GM20431 (cell line): ENCODE results near the gene KRT85.

Experiments
- in situ Hi-C: fragments of 300-500 bp; cut with MseI, MboI; formaldehyde crosslinking; loops from one replicate; pipeline ENCODE4 v1.15.0; 2020; ENCODE audit warnings: low sequenced_read_pairs; ENCODE audit not compliant: unreplicated experiment

The KRT85 gene

GRCh38 chr12:52396656-52397055 is 29.4 kb upstream of the KRT85 start:
- in situ Hi-C loops: loop anchor here (25.0 kb wide), 1 partner anchor 491 kb away; no protein-coding TSS in a partner anchor

DNA sequence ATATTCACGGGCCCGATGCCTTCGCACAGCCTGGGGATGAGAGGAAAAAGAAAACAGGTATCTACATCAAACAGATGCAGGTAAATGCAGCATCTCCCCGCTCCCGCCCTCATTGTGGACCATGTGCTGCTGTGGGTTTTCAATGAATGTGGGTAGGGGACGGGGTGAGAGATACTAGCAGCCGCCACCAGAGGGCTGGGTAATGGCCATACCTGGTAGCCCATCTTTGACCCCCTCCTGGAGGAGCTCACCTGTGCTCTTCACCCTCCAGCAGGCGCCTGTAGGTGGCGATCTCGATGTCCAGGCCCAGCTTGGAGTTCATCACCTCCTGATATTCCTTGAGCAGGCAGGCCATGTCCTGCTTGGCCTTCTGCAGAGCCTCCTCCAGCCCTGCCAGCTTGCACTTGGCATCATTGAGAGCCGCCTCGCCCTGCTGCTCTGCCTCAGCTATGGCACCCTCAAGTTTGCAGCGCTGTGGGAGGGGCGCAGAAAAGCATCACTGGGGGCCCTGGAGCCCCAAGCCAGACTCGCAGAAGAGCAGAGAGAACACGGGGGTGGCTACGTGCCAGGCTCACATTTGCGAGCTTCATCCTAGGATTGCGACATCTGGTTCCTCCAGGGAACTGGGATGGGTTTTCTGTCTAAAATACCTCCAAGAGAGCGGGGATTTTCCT is 28.6 kb upstream of the KRT85 start:
- in situ Hi-C loops: loop anchor here (25.0 kb wide), 1 partner anchor 491 kb away; no protein-coding TSS in a partner anchor

DNA sequence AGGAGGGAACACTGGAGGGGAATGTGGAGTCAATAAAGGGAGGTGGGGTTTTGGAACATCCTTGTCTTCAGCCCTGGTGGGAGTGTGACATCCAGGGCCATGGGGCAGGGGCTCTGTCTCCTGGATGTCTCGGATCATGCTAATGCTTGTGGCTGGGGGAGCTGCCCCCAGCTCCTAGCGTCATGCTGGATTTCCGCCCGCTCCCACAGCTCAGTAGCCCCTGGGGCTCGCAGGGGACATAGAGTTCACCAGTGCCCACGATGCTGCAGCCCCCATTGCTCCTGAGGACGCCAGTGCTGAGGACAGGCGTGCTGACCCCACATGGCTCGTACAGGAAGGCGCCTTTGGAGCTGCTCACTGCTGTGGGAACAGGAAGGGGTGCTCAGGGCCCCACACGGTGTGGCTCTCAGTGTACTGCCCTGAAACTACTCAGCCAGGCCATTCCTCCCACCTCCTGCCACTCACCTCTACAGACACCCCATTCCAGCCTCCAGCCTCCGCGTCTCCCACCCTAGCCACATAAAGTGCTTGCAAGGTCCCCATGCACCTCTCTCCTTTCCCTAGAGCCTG is 27.6 kb upstream of the KRT85 start:
- in situ Hi-C loops: loop anchor here (25.0 kb wide), 1 partner anchor 492 kb away; no protein-coding TSS in a partner anchor

- in situ Hi-C loops: loop anchor here (25.0 kb wide), 1 partner anchor 495 kb away; no protein-coding TSS in a partner anchor
Measured at GRCh38 chr12:52392465-52393007, 25.3 kb upstream of the KRT85 start.

DNA sequence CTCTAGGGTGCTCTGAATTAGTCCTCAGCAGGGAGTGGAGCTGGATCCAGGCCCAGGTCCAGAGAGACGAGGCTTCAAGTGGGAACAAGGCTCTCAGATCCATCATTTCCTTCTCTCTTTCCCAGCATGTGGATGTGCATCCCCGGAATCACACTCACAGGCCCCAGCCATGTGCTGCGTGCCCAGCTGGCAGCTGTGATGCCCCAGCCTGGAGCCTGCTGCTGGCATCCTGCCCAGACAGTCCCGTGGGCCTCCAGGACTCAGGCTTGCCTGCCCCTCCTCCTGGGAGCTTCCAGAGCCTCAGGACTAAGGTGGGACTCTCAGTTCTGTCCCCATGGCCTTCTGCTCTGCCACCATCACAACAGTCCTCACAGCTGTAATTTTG is 24.3 kb upstream of the KRT85 start:
- in situ Hi-C loops: loop anchor here (25.0 kb wide), 1 partner anchor 496 kb away; no protein-coding TSS in a partner anchor

- in situ Hi-C loops: loop anchor here (25.0 kb wide), 1 partner anchor 496 kb away; no protein-coding TSS in a partner anchor
Measured at GRCh38 chr12:52390739-52391617, 23.7 kb upstream of the KRT85 start.

- in situ Hi-C loops: loop anchor here (25.0 kb wide), 1 partner anchor 498 kb away; no protein-coding TSS in a partner anchor
Measured at GRCh38 chr12:52389313-52390207, 22.3 kb upstream of the KRT85 start.

DNA sequence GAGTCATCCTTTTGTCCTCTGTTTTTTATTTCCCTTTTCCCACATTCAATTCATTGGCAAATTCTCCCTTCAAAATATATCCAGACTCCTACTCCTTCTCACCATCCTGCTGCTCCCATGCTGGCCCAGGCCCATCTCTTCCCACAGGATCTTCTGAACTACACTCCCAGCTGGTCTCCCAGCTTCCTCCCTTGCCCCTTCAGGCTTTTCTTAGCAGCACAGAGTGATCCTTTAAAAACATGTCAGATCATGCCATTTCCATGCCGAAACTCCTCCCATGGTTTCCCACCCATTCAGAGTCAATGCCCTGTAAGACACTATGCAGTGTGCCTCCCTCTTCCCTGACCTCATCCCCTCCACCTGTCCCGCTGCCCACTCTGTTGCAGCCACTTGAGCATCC is 20.6 kb upstream of the KRT85 start:
- in situ Hi-C loops: loop anchor here (25.0 kb wide), 1 partner anchor 499 kb away; no protein-coding TSS in a partner anchor

DNA sequence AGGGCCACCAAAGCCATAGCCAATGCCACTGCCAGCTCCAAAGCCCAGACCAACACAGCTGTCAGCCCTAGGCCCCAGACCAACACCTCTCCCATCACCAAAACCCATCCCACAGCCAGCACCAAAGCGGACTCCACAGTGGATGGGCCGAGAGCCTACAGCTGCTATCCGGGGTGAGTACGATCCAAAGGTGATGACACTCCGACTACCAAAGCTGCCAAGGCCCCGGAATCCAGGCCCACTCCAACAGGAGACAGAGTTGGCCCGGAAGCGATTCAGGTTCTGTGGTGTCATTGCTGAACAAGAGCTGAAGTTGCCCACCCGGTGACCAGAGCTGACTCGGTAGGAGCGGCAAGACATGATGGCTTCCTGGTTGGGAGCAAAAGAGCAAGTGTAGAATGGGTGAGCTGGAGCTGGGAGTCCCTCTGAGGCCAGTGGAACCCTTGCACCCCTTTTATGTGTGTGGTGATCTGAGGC is 18.0 kb upstream of the KRT85 start, which contains the start of gene KRT84:
Gene KRT84, minus strand, starts transcription at position 427 of the 477 bp plus-strand sequence. Its CDS starts 67 bp downstream, at position 360.
- in situ Hi-C loops: loop anchor here (25.0 kb wide), 1 partner anchor 502 kb away; no protein-coding TSS in a partner anchor

DNA sequence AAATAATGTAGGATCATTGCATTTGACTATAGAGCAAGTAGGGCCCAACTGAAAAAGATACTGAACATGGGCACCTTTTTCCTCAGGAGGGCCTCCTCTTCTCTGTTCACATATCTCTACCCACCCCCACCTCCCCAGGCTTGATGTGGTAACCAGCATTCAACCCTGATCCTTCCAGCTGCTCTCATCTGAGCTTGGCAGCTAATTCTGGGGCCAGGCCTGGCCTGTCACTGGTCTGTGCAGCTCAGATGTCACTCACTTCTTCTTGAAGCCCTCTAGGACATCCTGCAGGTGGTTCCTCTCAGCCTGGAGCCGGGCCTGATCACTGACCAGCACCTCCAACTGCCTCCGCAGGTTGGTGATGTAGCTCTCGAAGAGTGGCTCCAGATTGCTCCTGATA is 16.1 kb upstream of the KRT85 start:
- in situ Hi-C loops: loop anchor here (25.0 kb wide), 1 partner anchor 504 kb away; no protein-coding TSS in a partner anchor

DNA sequence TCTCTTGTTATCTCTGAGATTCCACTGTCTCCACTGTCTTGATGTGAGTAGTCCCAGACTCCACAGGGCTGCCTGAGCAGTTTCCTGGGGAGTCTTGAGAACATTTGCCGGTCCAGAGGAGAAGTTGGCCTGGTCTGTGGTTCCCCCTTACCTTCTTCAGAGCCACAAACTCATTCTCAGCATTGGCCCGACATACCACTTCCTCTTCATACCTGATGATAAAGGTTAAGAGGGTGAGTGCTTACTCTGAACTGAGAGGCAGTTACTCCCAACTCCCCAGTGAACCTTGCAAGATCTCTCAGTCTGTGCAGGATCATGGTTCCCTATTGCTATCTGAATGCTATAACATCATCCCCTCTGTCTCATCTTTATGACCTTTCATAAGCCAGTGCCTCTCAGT is 15.6 kb upstream of the KRT85 start:
- in situ Hi-C loops: loop anchor here (25.0 kb wide), 1 partner anchor 504 kb away; no protein-coding TSS in a partner anchor

GRCh38 chr12:52381206-52381605 is 13.9 kb upstream of the KRT85 start:
- in situ Hi-C loops: loop anchor here (25.0 kb wide), 1 partner anchor 506 kb away; no protein-coding TSS in a partner anchor

DNA sequence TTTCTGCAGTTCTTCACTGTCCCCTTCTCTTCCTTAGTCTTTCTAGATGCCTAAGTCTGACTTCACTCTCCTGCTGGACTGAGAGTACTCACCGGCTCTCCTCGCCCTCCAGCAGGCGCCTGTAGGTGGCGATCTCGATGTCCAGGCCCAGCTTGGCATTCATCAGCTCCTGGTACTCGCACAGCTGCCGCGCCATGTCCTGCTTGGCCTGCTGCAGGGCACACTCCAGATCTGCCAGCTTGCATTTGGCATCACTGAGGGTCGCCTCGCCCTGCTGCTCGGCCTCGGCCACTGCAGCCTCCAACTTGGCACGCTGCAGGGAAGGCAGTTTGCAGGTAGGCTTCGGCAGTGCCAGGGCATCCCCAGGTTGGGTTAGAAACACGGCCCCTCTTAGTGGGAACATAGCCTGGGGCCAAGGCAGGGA is 13.0 kb upstream of the KRT85 start:
- in situ Hi-C loops: loop anchor here (25.0 kb wide), 1 partner anchor 507 kb away; no protein-coding TSS in a partner anchor

- in situ Hi-C loops: loop anchor here (25.0 kb wide), 1 partner anchor 508 kb away; no protein-coding TSS in a partner anchor
Measured at GRCh38 chr12:52379536-52379935, 12.3 kb upstream of the KRT85 start.

DNA sequence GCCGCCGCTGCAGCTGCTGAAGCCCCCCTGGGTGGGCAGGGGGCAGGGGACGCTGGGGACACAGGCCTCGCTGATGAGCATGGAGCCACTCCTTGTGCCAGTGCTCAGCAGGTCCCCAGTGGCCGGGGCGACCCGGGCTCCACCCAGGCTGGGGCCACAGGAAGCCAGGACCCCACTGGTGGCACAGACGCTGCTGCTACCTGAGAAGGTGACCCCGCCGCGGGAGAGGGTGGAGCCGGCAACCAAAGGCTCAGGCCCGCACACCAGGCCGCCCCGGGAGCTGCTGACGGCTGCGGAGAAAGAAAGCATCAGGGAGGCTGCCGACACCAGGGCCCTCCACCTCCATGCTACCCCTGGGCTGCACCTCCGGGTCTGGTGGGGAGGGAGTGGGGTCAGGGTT is 10.8 kb upstream of the KRT85 start:
- in situ Hi-C loops: loop anchor here (25.0 kb wide), 1 partner anchor 509 kb away; no protein-coding TSS in a partner anchor

DNA sequence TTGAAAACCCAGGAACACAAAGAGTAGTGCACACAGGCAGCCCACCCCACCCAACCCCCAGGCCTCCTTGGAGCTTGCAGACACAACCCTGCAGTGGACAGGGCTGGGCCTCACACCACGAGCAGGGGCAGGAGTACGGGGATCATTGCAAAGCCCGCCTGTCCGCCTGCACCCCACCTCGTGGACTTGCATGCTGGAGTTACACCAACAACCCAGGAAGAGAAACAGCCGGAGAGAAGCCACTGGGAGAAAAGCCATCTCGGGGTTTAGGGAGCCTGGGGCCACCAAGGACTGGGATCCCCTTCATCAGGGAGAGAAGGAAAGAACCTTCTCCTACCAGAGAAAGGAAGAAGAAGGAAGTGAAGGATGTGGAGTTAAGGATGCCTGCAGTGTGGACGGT is 10.0 kb upstream of the KRT85 start:
- in situ Hi-C loops: loop anchor here (25.0 kb wide), 1 partner anchor 510 kb away; no protein-coding TSS in a partner anchor

DNA sequence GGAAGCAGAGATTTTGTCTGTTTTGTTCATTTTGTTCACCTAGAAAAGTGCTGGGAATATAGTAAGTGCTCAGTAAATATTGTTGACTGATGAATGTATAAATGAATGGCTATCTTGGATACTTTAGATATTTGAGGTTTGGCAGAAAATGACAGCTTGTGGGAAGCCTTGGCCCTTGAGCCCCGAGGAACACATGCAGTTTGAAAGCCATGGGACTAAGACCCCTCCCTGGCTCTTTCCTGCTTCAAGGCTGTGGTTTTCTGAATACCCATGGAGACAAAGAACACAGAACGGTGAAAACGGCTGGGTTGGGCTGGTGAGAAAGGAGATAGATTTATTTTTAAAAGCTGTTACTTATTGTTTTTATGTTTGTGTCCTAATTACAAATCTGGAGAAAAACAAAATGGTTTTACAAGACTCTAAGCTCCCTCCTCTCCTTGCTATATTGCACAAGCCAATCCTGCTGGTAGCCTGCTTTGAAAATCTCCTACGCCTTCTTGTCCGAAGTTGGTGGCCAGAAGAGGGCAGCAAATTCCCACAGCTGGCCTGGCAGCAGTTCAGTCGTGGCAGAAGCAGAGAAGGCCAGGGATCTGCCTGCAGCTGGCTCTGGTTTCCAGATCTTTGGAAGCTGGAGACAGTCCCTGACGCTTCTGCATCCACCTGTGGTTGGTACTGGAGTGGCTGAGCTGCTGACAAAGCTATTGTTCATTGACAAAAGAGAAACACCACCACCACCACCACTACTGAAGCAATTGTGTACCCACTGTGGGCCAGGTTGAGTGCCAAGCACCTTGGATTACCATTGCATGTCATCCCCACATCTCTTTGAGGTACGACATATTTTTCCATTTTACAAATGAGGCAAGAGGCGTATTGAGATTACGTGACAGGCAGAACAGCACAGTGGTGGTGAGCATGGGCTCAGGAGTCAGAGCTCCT is 5.2 kb upstream of the KRT85 start:
- in situ Hi-C loops: loop anchor here (25.0 kb wide), 1 partner anchor 615 kb away; no protein-coding TSS in a partner anchor
